H1 (cell line): Measurements from ENCODE around the gene CD226. TPM values are rescaled to one million over a fixed set of nuclear protein-coding genes. Genes with fewer than 3 reads are reported as not detected.

Source experiments
- BACH1 ChIP-seq: IDR thresholded peaks from 2 replicates; pipeline ENCODE4 v1.6.1; 2012; ENCODE audit warnings: low read length, improper control_type of control experiment
- BRCA1 ChIP-seq: IDR thresholded peaks from 2 replicates; pipeline ENCODE4 v1.6.1; 2012; ENCODE audit warnings: low read depth, low read length, improper control_type of control experiment
- CBX8 ChIP-seq: fragments of 300-800, 300-1000 bp; sonication (generic); IDR thresholded peaks from 2 replicates; pipeline ENCODE4 v1.7.1; 2016; ENCODE audit warnings: low read depth, low read length, borderline replicate concordance
- CHD2 ChIP-seq: IDR thresholded peaks from 2 replicates; pipeline ENCODE4 v1.6.1; 2012; ENCODE audit warnings: low read length, improper control_type of control experiment
- RAD21 ChIP-seq, 2 experiments: IDR thresholded peaks in 1 of 2; conservative IDR thresholded peaks in 1 of 2; 2 replicates each; pipeline ENCODE4 v1.6.1; 2011; ENCODE audit warnings: low read depth in 2 of 2, low read length in 2 of 2, improper control_type of control experiment in 1 of 2, inconsistent platforms in 1 of 2, mild to moderate bottlenecking in 1 of 2, moderate library complexity in 1 of 2
- ZNF274 ChIP-seq: IDR thresholded peaks from 2 replicates; pipeline ENCODE4 v1.7.0; 2012; ENCODE audit warnings: low read length, borderline replicate concordance; ENCODE audit errors: extremely low read depth
- polyA plus RNA-seq, 7 experiments: library from polyadenylated mRNA; depleted of rRNA in 3 of 7; stranded (reverse) in 5 of 7; unstranded in 2 of 7; fragments of >200 nt in 5 of 7; fragments of 200-250 nt in 2 of 7; gene quantifications; 1 replicate in 5 of 7; 2 replicates in 1 of 7; 4 replicates in 1 of 7; pipeline versions ENCODE4 v1.2.1 to v1.2.3, GENCODE V29; 2011 to 2013; ENCODE audit warnings: missing spikeins in 2 of 7, mixed read lengths in 2 of 7
- total RNA-seq: library from RNA; stranded (reverse); fragmentation: NEBNext Ultra II Directional; extraction: Animal tissue kit (Norgen Biotek cat#: 25700); gene quantifications from 2 replicates; pipeline ENCODE4 v1.2.1, GENCODE V29; 2021
- TF ChIP-seq, protein P1 (sequence below): IDR thresholded peaks from 2 replicates; pipeline ENCODE4 v1.6.1; 2012; ENCODE audit warnings: inconsistent platforms

The CD226 gene
- total and polyA plus RNA-seq, 2 of the 8 experiments (the other 6 are each of a cell fraction or from before 2014, with no cell fraction given) = not detected

DNA sequence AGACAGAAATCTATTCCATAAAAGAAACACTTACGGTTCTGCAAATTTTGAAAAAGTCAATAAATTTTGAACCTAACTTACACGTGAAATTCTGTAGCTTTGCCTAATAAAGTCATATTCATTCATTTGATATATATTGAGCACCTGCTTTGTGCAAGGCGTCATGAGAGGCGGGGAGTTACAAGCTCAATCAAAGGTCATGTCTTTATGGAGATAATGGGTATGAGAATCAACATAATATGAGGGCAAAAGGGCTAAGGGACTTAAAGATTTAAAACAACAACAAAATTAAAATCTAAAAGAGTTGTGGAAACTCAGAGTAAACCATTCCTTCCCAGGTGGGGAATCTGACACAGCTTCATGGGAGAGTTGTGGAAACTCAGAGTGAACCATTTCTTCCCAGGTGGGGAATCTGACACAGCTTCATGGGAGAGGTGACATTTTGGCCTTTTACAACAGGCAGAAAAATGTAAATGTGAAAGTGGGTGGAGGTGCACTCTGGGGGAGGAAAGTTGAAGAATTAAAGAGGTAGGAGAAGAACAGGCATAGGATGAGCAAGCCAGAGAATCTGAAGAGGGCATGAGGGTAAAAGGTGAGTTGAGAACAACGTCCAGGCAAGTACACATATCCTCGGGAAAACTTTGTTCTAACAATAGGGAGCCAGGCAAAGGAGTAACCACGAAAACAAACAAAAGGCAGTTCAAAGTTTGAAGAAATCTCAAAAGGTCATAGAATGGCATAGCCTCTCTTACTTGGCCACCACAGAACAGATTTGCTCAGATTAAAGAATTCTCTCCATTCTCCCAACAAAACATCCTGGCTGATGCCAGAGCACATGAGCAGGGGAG lies 49.5 kb upstream of the CD226 start (continued):
- TF ChIP-seq BACH1 = no peak
- TF ChIP-seq, protein P1, sequence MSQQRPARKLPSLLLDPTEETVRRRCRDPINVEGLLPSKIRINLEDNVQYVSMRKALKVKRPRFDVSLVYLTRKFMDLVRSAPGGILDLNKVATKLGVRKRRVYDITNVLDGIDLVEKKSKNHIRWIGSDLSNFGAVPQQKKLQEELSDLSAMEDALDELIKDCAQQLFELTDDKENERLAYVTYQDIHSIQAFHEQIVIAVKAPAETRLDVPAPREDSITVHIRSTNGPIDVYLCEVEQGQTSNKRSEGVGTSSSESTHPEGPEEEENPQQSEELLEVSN = no peak
- no peak for TF ChIP-seq BRCA1
- no peak for TF ChIP-seq CBX8
- no peak for TF ChIP-seq RAD21 (IDR thresholded peaks at IDR 0.05 in 1 of 2, conservative IDR thresholded peaks at IDR 0.05 in 1 of 2; ENCODE audit: low read depth in 2 of 2, low read length in 2 of 2)
- no peak for TF ChIP-seq ZNF274
- TF ChIP-seq CHD2 = no peak
